ENCODE measurements around the gene NSMCE3. TPM values are rescaled to one million over a fixed set of nuclear protein-coding genes. Genes with fewer than 3 reads are reported as not detected.

NSMCE3 gene
- polyA plus RNA-seq, 1 experiment = 9.7 TPM

GRCh38 chr15:29280514-29280913 lies 10.9 kb upstream of the NSMCE3 start:
- ChIA-PET POLR2A (no interaction called here), CTCF (no interaction called here)
- TF ChIP-seq, protein P1, sequence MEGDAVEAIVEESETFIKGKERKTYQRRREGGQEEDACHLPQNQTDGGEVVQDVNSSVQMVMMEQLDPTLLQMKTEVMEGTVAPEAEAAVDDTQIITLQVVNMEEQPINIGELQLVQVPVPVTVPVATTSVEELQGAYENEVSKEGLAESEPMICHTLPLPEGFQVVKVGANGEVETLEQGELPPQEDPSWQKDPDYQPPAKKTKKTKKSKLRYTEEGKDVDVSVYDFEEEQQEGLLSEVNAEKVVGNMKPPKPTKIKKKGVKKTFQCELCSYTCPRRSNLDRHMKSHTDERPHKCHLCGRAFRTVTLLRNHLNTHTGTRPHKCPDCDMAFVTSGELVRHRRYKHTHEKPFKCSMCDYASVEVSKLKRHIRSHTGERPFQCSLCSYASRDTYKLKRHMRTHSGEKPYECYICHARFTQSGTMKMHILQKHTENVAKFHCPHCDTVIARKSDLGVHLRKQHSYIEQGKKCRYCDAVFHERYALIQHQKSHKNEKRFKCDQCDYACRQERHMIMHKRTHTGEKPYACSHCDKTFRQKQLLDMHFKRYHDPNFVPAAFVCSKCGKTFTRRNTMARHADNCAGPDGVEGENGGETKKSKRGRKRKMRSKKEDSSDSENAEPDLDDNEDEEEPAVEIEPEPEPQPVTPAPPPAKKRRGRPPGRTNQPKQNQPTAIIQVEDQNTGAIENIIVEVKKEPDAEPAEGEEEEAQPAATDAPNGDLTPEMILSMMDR (IDR thresholded peaks at IDR 0.05; ENCODE audit: insufficient read depth, low read depth, low read length) = no peak
- Histone ChIP-seq H3K36me3 (ENCODE audit: control insufficient read depth, insufficient read depth, low read length) (no peaks in the 10 kb centered on the region), H3K4me3 (ENCODE audit: low read depth, low read length) (no peak overlapping the region), H3K27me3 (ENCODE audit: control insufficient read depth, insufficient read depth, low read length) (no peaks in the 10 kb centered on the region)
- DNase-seq (ENCODE audit: low read depth) = no peak

DNA sequence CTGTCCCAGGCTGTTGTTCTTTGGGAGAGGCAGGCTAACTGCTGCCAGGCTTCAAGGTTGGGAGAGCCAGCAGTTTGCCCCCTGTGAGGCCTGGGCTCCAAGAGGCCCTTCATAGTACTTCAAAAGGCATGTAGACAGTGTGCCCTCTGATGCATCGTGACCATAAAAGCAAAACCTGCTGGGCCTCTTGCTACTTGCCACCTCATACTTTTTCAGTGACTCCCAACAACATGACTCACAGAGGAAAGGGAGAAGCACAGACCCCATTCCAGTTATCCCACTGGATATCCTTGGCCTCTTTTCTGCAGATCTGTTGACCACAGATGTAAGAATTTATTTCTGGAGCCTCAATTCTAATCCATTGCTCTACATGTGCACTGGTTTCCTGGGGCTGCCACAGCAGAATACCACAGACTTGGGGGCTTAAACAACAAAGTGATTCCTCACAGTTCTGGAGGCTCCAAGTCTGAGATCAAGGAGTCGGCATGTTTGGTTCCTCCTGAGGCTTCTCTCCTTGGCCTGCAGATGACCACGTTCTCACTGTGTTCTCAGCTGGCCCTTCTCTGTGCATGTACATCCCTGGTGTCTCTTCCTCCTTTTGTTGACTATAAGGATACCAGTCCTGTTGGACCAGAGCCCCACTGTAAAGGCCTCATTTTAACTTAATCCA lies 8.9 kb upstream of the NSMCE3 start:
- TF ChIP-seq, protein P1 (IDR thresholded peaks at IDR 0.05; ENCODE audit: insufficient read depth, low read depth, low read length) = no peak
- no peaks in the 10 kb centered on the region for H3K27me3 ChIP-seq (ENCODE audit: control insufficient read depth, insufficient read depth, low read length)
- ChIA-PET POLR2A (no interaction called here), CTCF (interaction anchor here (0.5 kb wide), 1 partner anchor 1723 kb away, joined by 3 read pairs; no protein-coding TSS in a partner anchor)
- no peaks in the 10 kb centered on the region for H3K36me3 ChIP-seq (ENCODE audit: control insufficient read depth, insufficient read depth, low read length)
- H3K4me3 ChIP-seq (ENCODE audit: low read depth, low read length) = no peak overlapping the region
- peak; percentile 62 for DNase-seq (ENCODE audit: low read depth)

DNA sequence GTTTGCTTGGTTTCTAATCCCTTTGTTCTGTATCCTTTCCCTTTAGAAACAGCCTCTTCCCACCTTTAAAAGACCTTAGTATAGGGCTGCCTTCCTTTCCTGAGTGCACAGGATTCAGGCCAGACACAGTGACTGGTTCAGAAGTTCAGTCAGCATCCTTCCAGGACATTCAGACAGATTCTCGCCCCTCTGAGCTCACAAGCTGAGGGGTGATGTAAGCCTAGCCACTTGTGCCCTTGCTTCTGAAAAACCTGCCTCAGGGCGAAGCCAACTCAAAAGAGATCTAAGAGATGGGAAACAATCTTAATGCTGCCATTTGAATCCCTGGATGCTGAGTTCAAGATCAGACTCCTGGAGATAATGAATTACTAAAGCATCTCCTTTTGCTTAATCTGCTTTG lies 6.7 kb upstream of the NSMCE3 start:
- H3K36me3 ChIP-seq (ENCODE audit: control insufficient read depth, insufficient read depth, low read length) = no peaks in the 10 kb centered on the region
- POLR2A ChIA-PET = no interaction called here
- H3K27me3 ChIP-seq (ENCODE audit: control insufficient read depth, insufficient read depth, low read length) = no peaks in the 10 kb centered on the region
- DNase-seq (ENCODE audit: low read depth) = no peak
- H3K4me3 ChIP-seq (ENCODE audit: low read depth, low read length) = no peak overlapping the region
- CTCF ChIA-PET = no interaction called here
- TF ChIP-seq, protein P1 (IDR thresholded peaks at IDR 0.05; ENCODE audit: insufficient read depth, low read depth, low read length) = no peak

DNA sequence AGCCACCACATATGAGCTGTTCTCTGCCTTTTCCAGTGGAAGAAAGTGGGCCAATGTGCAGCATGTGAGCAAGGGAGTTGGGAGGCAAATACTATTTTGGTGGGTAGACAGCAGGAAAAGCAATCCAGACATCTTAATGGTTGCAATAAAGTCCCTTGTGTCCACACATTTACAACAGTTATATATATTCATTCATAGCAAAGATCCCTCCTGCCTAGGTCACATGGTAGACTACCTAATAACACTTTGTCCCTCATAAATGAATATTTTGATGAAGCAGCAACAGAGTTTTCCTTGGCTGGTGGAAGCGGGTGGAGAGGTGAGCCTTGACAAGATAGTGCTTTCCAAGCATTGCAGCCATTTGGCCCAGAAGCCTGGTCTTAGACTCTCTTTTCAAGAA lies 6.2 kb upstream of the NSMCE3 start:
- ChIA-PET CTCF (no interaction called here), POLR2A (no interaction called here)
- TF ChIP-seq, protein P1 (IDR thresholded peaks at IDR 0.05; ENCODE audit: insufficient read depth, low read depth, low read length) = no peak
- Histone ChIP-seq H3K36me3 (ENCODE audit: control insufficient read depth, insufficient read depth, low read length) (no peaks in the 10 kb centered on the region), H3K4me3 (ENCODE audit: low read depth, low read length) (no peak overlapping the region), H3K27me3 (ENCODE audit: control insufficient read depth, insufficient read depth, low read length) (no peaks in the 10 kb centered on the region)
- no peak for DNase-seq (ENCODE audit: low read depth)

DNA sequence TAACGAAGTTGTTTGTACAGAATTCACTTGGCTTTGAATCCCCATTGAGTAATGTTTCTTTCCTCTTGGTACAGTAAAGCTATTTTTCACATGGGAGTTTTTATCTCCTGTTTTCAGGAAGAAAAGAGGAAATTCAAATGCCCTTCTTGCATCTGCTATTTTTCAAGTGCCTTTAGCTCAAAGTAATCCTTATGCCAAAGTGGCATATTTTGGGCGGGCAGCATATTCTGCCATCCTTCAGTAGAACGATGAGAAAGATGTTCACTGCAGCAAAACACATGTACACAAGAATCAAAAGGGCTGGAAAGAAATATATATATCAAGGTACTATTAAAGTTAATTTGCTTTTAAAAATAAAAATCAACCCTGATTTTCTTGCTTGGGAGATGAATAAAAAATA lies 5.3 kb upstream of the NSMCE3 start:
- no peak for DNase-seq (ENCODE audit: low read depth)
- TF ChIP-seq, protein P1 (IDR thresholded peaks at IDR 0.05; ENCODE audit: insufficient read depth, low read depth, low read length) = no peak
- POLR2A ChIA-PET = no interaction called here
- H3K36me3 ChIP-seq (ENCODE audit: control insufficient read depth, insufficient read depth, low read length) = no peaks in the 10 kb centered on the region
- H3K4me3 ChIP-seq (ENCODE audit: low read depth, low read length) = no peak overlapping the region
- H3K27me3 ChIP-seq (ENCODE audit: control insufficient read depth, insufficient read depth, low read length) = no peaks in the 10 kb centered on the region
- CTCF ChIA-PET = no interaction called here

Measured in BJ (cell line).